GM12865 (cell line): Measurements from ENCODE around the gene STX8.

Experiments
- DNase-seq: peaks from one replicate; pipeline ENCODE4 v3.0.0; 2010; ENCODE audit warnings: low read depth
- H3K4me3 ChIP-seq: 2 replicates; pipeline ENCODE4 v1.5.1; 2011; ENCODE audit warnings: mild to moderate bottlenecking, low read depth, low read length, control low read depth
- TF ChIP-seq, protein P1 (sequence below): IDR thresholded peaks from 2 replicates; pipeline ENCODE4 v1.5.1; 2011; ENCODE audit warnings: low read length, control low read depth, low read depth, inconsistent platforms; ENCODE audit not compliant: insufficient read depth; ENCODE audit errors: missing control alignments

The STX8 gene

DNA sequence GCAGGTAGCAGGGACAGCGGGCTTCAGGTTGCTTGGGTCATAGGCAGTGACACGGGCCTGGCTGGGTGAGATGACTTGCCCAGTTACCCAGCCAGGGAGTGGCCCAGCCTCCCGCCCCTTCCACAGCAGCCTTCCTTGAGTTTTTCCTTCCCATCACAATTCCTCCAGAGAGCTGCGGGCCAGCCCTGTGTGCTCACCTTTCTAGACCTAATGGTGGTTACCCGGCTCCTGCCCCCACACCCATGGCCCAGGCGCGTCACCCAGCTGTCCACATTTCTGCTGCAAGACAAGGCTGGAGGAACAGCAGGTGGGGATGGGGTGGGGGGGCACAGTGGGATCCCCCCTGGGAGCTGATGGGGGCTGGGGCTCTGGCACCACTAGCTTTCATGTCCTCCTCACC, 351.1 kb downstream of the STX8 start:
- DNase-seq = no peak
- H3K4me3 ChIP-seq = no peak overlapping the region
- TF ChIP-seq, protein P1, sequence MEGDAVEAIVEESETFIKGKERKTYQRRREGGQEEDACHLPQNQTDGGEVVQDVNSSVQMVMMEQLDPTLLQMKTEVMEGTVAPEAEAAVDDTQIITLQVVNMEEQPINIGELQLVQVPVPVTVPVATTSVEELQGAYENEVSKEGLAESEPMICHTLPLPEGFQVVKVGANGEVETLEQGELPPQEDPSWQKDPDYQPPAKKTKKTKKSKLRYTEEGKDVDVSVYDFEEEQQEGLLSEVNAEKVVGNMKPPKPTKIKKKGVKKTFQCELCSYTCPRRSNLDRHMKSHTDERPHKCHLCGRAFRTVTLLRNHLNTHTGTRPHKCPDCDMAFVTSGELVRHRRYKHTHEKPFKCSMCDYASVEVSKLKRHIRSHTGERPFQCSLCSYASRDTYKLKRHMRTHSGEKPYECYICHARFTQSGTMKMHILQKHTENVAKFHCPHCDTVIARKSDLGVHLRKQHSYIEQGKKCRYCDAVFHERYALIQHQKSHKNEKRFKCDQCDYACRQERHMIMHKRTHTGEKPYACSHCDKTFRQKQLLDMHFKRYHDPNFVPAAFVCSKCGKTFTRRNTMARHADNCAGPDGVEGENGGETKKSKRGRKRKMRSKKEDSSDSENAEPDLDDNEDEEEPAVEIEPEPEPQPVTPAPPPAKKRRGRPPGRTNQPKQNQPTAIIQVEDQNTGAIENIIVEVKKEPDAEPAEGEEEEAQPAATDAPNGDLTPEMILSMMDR = no peak

DNA sequence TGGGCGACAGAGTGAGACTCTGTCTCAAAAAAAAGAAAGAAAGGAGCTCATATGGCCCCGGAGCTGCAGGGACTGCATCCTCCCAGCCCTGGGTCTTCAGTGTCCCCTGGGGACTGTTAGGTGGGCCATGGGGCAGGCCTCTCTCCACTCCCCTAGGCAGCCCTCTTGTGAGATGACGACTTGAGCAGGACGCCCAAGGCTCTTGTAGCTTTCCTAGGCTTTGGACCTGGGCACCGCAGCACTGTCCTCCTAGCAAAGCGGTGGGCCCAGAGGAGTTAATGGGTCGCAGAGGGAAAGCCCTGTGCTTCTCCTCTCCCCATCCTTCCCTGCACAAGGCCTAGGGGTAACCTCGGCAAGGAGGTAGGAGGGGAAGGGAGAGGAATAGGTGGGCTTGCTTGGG, 352.1 kb downstream of the STX8 start:
- no peak overlapping the region for H3K4me3 ChIP-seq
- TF ChIP-seq, protein P1 = no peak
- no peak for DNase-seq

DNA sequence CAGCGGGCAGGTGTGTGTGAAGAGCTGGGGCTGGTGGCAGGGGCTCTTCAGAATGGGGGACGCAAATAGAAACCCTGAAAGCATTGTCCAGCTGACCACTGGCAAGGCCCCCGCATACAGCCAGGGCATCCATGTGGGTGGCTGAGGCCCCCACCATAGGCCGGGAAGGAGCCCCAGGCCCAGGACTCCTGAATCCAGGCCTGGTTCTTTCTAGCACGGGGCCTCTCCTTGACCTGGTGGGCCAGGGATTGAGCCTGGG, 353.8 kb downstream of the STX8 start:
- H3K4me3 ChIP-seq = no peak overlapping the region
- TF ChIP-seq, protein P1 = no peak
- DNase-seq = no peak

DNA sequence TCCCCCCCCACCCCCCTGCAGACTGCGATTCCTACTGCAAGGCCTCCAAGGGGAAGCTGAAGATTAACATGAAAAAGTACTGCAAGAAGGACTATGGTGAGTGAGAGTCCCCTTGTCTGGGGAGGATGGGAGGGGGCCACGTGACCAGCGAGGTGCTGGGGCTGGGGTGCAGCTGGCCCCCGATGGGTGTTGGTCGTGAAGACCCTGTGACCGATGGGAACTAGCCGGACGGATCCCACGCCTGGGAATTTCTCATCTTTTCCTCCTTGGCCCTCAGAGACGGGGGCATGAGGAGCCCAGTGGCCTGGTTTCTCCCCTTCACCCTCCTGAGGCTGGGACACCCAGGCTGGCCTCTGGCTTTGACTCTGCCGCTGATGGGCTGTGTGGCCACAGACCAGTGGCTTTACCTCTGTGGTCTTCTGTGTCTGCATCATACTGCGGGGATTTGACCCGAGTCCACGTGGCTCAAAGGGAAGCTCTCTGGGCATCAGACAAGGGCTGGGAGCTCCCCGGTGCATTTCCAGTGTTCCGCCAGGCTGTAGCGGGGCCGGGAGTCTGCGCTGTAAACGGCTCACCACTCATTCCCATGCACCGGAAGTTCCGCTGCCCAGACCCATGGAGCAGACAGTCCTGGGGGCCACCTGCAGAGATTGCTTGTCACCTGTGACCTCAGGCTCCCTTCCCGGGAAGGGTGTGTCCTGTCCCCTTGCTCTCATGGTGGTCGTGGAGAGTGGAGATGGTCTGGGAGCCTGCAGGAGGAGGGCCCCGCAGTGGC, 354.3 kb downstream of the STX8 start:
- H3K4me3 ChIP-seq = no peak overlapping the region
- TF ChIP-seq, protein P1 = no peak
- no peak for DNase-seq

DNA sequence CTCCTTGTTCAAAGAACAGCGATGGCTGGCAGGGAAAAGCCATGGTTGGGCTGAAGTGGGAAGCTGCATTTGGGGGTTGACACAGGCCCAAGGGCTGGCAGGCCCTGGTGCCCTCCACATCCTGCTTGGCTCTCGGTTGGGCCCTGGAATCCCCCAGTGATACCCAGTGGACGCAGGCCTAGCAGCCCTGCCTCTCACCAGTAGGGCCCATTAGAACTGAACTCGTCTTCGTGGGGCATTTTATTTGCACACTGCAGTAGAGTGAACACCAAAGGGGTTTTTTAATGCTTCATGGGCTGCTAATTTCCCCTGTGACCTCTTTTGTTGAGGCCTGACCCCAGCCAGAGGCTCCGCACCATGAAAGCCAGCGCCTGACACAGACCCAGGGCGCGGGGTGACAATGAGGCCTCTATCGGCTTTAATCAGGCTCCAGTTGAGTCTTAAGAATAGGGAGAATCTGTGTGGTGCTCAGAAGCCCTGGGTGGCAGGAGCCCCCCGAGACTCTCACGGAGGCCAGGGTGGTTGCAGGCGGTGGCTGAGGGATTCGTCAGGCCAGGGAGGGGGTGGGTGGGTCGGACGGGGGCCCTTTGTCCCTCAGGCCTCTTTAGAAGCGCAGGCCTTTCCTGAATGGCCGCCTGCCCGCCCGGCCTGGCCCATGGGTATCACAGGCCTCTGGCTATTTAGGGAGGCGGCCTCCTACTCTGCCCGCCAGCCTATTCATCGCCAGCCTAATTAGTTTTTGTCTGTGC, 355.0 kb downstream of the STX8 start:
- no peak for DNase-seq
- no peak overlapping the region for H3K4me3 ChIP-seq
- TF ChIP-seq, protein P1 = no peak

DNA sequence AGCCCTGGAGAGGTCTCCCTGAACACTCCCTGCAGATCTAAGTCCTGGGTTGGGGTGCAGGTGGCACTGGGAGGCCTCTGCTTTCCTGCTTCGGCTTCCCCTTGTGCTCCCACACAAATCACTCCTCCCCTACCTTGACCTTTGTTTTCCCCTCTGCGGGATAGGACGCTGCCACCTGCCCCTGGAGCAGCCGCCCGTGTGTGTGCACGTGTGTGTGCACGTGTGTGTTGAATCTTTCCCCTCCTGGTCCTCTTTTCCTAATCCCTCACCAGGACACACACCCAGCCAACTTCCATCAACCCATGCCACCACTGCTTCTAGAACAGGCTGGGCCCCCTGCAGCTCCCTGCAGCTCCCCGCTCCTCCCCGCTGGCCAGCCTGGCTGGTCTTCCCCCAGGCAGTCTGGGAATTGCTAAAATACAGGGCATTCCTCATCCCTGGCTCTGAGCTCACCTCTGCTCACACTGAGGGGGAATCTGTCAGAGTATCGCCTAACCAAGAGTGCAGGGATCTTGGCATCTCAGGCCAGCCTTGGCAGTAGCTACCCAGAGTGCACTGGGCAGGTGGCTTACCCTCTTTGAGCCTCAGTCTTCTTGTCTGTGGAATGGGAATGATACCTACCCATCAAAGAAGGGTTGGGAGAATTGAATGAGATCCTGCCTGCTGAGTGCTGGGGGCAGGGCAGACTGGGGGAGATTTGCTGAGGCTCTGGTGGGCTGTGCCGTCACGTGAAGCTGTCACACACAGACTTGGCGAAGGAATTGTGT, 355.8 kb downstream of the STX8 start:
- no peak overlapping the region for H3K4me3 ChIP-seq
- no peak for DNase-seq
- TF ChIP-seq, protein P1 = no peak

DNA sequence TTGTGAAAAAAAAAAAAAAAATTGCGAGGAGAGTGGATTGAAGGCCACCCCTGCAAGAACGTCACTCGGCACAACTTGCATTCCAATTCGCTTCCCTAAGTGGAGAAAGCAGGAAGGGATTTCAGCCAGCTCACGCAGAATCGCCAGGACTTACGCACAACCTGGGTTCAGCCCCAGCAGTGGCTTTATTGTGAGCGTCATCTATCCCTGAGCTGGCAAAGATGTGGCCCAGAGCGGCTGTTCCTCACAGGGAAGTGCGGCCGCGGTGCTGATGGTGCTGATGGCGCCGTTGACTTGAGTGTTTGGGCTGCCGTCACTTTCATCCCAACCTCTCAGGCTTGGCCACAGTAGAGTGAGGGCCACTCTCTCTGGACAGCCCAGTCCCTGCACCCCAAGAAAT, 356.7 kb downstream of the STX8 start:
- no peak overlapping the region for H3K4me3 ChIP-seq
- DNase-seq = no peak
- TF ChIP-seq, protein P1 = no peak
